ENCODE results near the gene NFASC. TPM values are rescaled to one million over a fixed set of nuclear protein-coding genes. Genes with fewer than 3 reads are reported as not detected.

NFASC gene
- total RNA-seq, 1 experiment from 2014 or later: 20.1 TPM

DNA sequence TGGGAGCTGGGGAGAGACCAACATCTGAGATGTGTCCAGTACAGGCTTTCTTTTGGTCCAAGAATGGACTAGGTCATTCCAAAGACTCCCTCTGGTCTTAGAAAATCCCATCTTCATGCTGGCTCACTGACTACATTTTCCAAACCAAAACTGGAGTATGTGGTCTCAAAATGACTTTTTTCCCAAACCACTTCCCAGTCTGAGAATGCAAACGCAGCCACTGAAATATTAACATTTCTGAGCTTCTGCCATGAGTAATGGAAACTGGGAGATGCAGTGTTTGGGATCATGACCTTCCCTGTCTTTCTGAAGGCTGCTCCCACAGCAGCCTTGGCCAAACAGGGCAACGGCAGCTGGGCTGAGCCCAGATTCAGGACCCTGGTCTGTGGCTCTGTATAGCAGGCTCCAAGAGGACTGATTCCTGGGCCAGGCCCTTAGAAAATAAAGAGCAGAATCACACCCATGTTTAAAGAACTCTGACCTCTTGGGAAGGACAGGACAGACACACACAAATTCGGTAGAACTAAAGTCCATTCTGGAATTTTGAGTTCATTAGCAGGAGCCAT is 110.3 kb downstream of the NFASC start (continued):
- no peak for TF ChIP-seq NFE2L1 (CRISPR knock-in tag; IDR thresholded peaks at IDR 0.05)
- TF ChIP-seq, protein P1, sequence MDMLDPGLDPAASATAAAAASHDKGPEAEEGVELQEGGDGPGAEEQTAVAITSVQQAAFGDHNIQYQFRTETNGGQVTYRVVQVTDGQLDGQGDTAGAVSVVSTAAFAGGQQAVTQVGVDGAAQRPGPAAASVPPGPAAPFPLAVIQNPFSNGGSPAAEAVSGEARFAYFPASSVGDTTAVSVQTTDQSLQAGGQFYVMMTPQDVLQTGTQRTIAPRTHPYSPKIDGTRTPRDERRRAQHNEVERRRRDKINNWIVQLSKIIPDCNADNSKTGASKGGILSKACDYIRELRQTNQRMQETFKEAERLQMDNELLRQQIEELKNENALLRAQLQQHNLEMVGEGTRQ (CRISPR knock-in tag; IDR thresholded peaks at IDR 0.05): no peak
- TF ChIP-seq ATF3 (CRISPR knock-in tag; conservative IDR thresholded peaks at IDR 0.05): no peak
- TF ChIP-seq SMAD3 (CRISPR knock-in tag; IDR thresholded peaks at IDR 0.05; ENCODE audit: borderline replicate concordance): no peak
- TF ChIP-seq, protein P2, sequence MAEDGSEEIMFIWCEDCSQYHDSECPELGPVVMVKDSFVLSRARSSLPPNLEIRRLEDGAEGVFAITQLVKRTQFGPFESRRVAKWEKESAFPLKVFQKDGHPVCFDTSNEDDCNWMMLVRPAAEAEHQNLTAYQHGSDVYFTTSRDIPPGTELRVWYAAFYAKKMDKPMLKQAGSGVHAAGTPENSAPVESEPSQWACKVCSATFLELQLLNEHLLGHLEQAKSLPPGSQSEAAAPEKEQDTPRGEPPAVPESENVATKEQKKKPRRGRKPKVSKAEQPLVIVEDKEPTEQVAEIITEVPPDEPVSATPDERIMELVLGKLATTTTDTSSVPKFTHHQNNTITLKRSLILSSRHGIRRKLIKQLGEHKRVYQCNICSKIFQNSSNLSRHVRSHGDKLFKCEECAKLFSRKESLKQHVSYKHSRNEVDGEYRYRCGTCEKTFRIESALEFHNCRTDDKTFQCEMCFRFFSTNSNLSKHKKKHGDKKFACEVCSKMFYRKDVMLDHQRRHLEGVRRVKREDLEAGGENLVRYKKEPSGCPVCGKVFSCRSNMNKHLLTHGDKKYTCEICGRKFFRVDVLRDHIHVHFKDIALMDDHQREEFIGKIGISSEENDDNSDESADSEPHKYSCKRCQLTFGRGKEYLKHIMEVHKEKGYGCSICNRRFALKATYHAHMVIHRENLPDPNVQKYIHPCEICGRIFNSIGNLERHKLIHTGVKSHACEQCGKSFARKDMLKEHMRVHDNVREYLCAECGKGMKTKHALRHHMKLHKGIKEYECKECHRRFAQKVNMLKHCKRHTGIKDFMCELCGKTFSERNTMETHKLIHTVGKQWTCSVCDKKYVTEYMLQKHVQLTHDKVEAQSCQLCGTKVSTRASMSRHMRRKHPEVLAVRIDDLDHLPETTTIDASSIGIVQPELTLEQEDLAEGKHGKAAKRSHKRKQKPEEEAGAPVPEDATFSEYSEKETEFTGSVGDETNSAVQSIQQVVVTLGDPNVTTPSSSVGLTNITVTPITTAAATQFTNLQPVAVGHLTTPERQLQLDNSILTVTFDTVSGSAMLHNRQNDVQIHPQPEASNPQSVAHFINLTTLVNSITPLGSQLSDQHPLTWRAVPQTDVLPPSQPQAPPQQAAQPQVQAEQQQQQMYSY (CRISPR knock-in tag; IDR thresholded peaks at IDR 0.05): no peak

DNA sequence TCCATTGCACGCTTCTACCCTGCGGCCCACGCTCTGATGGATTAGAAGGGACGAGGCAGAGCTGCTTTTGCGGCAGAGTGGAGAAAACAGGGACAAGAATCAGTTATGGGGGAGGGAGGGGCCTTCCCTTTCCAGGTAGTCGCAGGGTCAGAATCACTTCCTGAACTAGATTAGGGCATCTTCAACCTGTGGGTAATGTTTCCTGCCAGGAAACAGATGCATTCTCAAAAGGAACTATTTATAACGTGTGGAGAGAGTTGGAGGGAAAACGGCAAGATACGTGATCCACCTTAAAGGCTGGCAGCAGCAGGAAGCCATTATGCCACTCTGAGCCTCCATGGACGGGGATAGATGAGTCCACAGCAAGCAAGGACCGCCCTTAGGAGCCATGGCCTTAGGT is 112.5 kb downstream of the NFASC start:
- no peaks in the 10 kb centered on the region for H3K9me3 Mint-ChIP-seq
- H3K36me3 Mint-ChIP-seq: no peaks in the 10 kb centered on the region
- no peak overlapping the region for H3K27ac Mint-ChIP-seq
- H3K27me3 Mint-ChIP-seq (ENCODE audit: low read depth): no peaks in the 10 kb centered on the region
- ATAC-seq (no peak), DNase-seq (ENCODE audit: low spot score) (no peak)
- ChIA-PET POLR2A (no interaction called here), CTCF (interaction anchor here (2.7 kb wide), 1 partner anchor 78 kb away, joined by 25 read pairs; no protein-coding TSS in a partner anchor)
- TF ChIP-seq JUN (CRISPR knock-in tag; IDR thresholded peaks at IDR 0.05) (no peak), SP1 (CRISPR knock-in tag; conservative IDR thresholded peaks at IDR 0.05) (no peak), KAT7 (CRISPR knock-in tag; IDR thresholded peaks at IDR 0.05; ENCODE audit: borderline replicate concordance) (no peak), JAZF1 (CRISPR knock-in tag; IDR thresholded peaks at IDR 0.05) (no peak), OVOL2 (CRISPR knock-in tag; IDR thresholded peaks at IDR 0.05; ENCODE audit: borderline replicate concordance) (no peak), IRF2 (CRISPR knock-in tag; IDR thresholded peaks at IDR 0.05; ENCODE audit: borderline replicate concordance, low read depth) (no peak), RELA (CRISPR knock-in tag; IDR thresholded peaks at IDR 0.05; ENCODE audit: borderline replicate concordance) (no peak), ELF4 (CRISPR knock-in tag; IDR thresholded peaks at IDR 0.05; ENCODE audit: low read depth) (no peak), ERG (CRISPR knock-in tag; IDR thresholded peaks at IDR 0.05) (no peak), TEAD4 (CRISPR knock-in tag; IDR thresholded peaks at IDR 0.05) (no peak), MYBL2 (CRISPR knock-in tag; IDR thresholded peaks at IDR 0.05) (no peak), MLX (CRISPR knock-in tag; IDR thresholded peaks at IDR 0.05) (no peak), GRHL2 (CRISPR knock-in tag; IDR thresholded peaks at IDR 0.05; ENCODE audit: insufficient replicate concordance, severe bottlenecking) (no peak), ZNF317 (CRISPR knock-in tag; IDR thresholded peaks at IDR 0.05; ENCODE audit: borderline replicate concordance, low read depth) (no peak), PRRX2 (CRISPR knock-in tag; IDR thresholded peaks at IDR 0.05) (no peak), EMX1 (CRISPR knock-in tag; IDR thresholded peaks at IDR 0.05) (no peak)
- TF ChIP-seq, protein P3, sequence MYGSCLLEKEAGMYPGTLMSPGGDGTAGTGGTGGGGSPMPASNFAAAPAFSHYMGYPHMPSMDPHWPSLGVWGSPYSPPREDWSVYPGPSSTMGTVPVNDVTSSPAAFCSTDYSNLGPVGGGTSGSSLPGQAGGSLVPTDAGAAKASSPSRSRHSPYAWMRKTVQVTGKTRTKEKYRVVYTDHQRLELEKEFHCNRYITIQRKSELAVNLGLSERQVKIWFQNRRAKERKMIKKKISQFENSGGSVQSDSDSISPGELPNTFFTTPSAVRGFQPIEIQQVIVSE (CRISPR knock-in tag; IDR thresholded peaks at IDR 0.05; ENCODE audit: borderline replicate concordance): no peak
- TF ChIP-seq, protein P4, sequence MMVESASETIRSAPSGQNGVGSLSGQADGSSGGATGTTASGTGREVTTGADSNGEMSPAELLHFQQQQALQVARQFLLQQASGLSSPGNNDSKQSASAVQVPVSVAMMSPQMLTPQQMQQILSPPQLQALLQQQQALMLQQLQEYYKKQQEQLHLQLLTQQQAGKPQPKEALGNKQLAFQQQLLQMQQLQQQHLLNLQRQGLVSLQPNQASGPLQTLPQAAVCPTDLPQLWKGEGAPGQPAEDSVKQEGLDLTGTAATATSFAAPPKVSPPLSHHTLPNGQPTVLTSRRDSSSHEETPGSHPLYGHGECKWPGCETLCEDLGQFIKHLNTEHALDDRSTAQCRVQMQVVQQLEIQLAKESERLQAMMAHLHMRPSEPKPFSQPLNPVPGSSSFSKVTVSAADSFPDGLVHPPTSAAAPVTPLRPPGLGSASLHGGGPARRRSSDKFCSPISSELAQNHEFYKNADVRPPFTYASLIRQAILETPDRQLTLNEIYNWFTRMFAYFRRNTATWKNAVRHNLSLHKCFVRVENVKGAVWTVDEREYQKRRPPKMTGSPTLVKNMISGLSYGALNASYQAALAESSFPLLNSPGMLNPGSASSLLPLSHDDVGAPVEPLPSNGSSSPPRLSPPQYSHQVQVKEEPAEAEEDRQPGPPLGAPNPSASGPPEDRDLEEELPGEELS (CRISPR knock-in tag; IDR thresholded peaks at IDR 0.05): no peak
- no peak overlapping the region for H3K4me3 Mint-ChIP-seq
- no peaks in the 10 kb centered on the region for H3K4me1 Mint-ChIP-seq

Measured in WTC11 (cell line).